Skin of body (tissue), 2 donors: ENCODE data around the gene SZT2. TPM values are rescaled to one million over a fixed set of nuclear protein-coding genes. Genes with fewer than 3 reads are reported as not detected.

ENCODE experiments used
- DNase-seq: peaks from one replicate; lab custom pipeline; 2025; lab: John Stamatoyannopoulos, UW
- total RNA-seq: library from RNA; depleted of rRNA; stranded (reverse); fragments of >200 nt; gene quantifications from one replicate; pipeline ENCODE4 v1.2.3, GENCODE V29; 2014

Gene SZT2
- total RNA-seq = 25.9 TPM

GRCh38 chr1:43389326-43390313 is at the start of gene SZT2, which contains the start of gene MED8:
Gene SZT2 (plus strand): TSS chr1:43389899. CDS start chr1:43389969, 70 bp downstream.
Gene MED8 (minus strand): TSS chr1:43389800. CDS start chr1:43389764, 36 bp downstream.
- peak; percentile 82 for DNase-seq

- DNase-seq = no peak
These were observed 49.1 kb upstream of the SZT2 start for GRCh38 chr1:43340559-43340958.

DNA sequence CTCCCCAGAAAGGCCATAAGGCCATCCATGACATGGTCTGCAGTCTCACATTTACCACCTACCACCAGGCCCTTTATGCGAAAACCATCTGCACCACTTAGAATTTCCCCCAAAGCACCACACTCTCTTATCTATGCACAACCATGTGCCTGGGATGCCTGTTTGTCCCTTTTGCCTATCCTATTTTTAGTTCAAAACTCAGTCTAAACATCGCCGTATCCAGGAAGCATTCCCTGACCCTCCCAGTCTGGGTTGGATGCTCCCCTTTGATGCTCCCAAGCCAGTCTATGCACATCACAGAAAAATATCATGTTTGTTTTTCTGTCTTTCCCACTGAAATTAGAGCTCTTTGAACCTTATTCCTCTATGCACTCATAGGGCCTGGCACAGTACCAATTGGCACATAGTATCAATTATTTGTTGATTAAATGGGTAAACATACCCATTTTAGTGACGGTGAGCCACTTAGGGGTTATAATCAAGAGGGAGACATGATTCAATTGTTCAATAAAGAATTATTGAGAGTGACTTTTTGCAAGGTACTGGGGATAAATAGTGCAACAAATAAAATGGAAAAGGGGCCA is 45.3 kb upstream of the SZT2 start:
- DNase-seq = no peak

DNA sequence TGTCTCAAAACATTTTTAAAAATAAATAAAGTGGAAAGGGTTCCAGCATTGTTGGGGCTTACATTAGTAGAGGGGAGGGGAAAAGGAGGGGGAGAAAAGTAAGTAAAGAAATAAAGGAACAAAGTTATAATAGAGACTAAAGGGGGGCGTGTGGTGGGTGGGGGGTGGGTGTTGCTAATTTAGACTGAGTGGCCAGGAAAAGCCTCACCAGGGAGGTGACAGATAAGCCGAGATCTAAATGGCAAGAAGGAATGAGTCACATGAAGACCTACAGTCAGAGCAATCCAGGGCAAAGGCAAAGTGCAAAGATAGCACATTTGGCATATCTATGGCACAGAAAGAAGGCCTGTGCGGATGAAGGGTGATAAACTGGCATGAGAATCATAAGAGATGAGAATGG is 44.6 kb upstream of the SZT2 start:
- DNase-seq = no peak

- DNase-seq = no peak
These were observed 43.1 kb upstream of the SZT2 start for GRCh38 chr1:43346636-43347035.

DNA sequence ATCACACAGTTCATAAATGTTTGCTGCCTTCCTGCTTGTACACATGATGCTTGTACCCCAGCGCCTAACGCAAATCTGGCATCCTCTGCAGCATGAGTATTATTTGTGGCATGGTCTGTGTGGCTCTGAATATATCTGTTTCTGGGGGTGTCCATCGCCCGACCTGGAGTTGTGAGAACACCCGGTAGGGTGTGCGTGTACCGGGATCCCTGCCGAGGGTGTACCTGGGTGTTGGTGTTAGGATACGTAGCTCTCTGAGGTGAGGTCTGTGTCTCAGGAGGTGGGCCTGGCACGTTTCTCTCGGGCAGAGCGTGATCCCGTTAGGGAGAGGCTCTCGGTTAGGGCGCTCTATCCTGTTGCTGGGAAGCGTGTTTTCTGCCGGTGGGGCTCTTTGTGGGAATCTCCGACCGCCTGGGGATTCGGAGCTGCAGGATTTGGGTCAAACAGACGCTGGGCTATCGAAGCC is 41.3 kb upstream of the SZT2 start:
- no peak for DNase-seq

DNA sequence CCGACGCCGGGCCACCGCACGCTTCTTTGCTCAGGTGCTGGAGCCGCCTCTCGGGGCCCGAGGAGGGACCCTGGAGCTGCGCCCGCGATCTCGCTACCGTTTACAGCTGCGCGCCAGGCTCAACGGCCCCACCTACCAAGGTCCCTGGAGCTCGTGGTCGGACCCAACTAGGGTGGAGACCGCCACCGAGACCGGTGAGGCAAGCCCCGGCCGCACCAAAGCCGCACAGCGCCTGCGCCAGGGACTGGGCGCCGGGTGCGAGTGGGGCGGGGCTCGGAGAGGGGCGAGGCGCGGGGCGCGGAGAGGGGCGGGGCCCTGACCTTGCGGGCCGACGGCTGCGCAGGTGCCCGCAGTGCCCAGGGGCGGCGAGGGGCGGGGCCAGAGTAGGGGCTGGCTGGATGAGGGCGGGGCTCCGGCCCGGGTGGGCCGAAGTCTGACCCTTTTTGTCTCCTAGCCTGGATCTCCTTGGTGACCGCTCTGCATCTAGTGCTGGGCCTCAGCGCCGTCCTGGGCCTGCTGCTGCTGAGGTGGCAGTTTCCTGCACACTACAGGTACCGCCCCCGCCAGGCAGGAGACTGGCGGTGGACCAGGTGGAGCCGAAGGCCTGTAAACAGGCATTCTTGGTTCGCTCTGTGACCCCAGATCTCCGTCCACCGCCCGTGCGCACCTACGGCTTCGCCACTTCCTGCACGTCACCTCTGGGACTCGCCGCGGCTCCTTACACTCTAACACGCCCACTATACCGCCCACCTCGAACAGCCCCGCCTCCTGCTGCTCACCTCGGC is 40.7 kb upstream of the SZT2 start:
- no peak for DNase-seq

DNA sequence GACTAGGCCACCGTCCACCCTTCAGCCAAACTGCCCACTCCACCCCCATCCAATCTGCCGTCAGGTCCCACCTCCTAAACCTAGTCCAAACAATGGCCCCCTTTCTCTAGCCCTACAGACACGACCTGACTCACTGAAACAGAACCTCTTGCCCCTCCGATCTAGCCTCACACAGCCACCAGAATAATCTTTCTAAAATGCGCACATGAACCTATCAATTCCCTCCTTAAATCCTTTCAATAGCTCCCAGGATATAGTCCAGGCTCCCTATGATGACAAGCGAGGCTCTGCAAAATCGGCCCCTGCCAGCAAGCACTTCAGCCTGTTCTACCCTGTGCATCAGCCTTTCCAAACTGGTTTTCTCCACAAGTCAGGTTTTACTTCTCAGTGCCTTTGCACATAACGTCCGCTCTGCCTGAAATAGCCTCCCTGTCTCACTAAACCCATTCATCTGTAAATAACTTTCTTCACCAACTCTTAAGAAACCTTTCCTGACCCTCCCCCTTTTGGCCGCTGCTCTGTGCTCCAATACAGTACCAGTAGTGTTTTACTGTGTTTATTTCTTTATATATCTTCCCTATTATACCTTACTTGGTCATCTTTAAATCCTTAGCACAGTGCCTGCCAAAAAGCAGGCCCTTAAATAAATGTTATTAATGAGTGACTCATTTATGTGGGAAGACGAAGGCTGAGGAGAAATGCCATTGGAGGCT is 39.9 kb upstream of the SZT2 start:
- no peak for DNase-seq

DNA sequence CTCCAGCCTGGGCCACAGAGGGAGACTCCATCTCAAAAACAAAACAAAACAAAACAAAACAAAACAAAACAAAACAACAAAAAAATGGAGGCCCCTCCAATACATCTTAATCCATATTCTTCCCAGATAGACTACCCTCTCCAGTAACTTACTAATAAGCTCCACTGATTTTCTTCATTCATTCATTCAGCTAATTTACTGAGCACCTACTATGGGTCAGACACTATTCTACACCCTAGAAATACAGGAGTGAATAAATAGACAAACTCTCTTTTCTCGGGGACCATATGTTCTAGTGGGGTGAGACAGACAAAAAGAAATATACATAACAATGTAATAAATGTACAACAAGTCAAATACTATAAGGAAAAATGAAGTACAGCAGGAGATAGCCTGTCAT is 38.7 kb upstream of the SZT2 start:
- DNase-seq = no peak

GRCh38 chr1:43351421-43352350 is 38.0 kb upstream of the SZT2 start:
- no peak for DNase-seq

- no peak for DNase-seq
These were observed 37.4 kb upstream of the SZT2 start for GRCh38 chr1:43352351-43352705.

DNA sequence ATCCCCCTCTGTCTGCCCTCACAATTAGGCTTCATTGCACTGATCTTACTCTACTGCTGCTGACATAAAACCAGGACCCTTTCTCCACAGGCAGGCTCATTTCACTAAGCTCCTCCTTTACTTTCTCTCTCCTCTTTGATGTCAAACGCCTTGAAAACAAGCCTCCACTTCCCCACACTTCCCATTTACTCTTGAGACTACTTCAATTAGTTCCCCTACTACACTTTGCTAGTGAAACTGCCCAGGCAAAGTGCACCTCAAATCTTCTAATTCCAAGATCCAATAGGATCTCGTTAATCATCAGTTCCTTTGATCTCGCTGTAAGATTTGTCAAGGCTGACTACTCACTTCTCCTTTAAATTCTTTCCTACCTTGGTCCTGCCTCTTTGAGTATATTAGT is 36.8 kb upstream of the SZT2 start:
- DNase-seq = no peak

DNA sequence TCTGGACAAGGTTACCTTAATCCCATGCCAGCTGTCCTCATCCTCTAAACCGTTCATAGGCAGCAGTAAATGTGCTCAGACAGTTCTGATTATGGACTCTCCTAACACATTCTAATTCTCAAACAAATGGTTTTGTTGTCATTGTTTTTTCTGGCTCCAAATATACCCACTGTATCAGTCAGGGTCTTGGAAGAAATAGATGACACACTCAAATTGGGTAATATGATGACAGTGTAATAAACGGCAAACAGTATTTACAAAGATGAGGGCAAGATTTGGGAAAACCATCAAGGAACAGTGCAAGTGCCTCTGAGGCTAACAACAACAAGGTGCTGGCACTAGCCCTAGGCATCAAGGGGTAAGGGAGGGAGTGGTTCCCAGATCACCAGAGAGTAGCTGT is 35.2 kb upstream of the SZT2 start:
- DNase-seq = no peak

DNA sequence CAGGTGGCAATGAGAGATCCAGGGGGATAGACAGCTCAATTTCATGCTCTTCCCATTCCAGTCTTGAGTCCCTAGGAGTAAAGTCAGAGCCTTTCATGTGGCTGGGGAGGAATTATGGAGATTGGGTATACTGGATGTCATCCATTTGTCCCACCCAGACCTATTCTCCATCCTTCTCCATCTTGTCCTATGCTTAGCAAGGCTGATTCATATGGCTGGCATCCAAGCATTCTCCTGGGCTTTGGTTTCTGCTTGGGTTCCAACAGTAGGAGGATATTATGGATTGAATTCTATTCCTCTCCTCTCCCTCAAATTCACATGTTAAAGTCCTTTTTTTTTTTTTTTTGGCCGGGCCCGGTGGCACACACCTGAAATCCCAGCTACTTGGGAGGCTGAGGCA is 34.8 kb upstream of the SZT2 start:
- DNase-seq = no peak

GRCh38 chr1:43357251-43357650 is 32.4 kb upstream of the SZT2 start:
- no peak for DNase-seq

- DNase-seq = no peak
These were observed 31.5 kb upstream of the SZT2 start for GRCh38 chr1:43358121-43358745.

- DNase-seq = peak; percentile 93
These were observed 30.7 kb upstream of the SZT2 start, which contains the start of gene CDC20 for GRCh38 chr1:43358746-43359693. Gene CDC20 (plus strand): TSS chr1:43358981. CDS start chr1:43359216, 235 bp downstream.

GRCh38 chr1:43359696-43360095 is 30.0 kb upstream of the SZT2 start:
- DNase-seq = no peak
